Duodenal mucosa (tissue), 2 donors: ENCODE results near the gene CHAC1.
A peak's percentile ranks its signal among the peaks of the same experiment; 100 is the strongest.

Experiments used
- H3K27ac ChIP-seq: one replicate; pipeline ENCODE4 v1.7.0; 2013; ENCODE audit warnings: low read depth, low read length
- H3K27me3 ChIP-seq, 2 donors: one replicate each; pipeline ENCODE4 v1.7.0; 2013; ENCODE audit warnings: low read length in 2 of 2, control low read depth in 1 of 2; ENCODE audit not compliant: insufficient read depth in 2 of 2, control insufficient read depth in 1 of 2
- H3K36me3 ChIP-seq, 2 donors: one replicate each; pipeline ENCODE4 v1.7.0; 2013; ENCODE audit warnings: low read length in 2 of 2, control low read depth in 1 of 2; ENCODE audit not compliant: insufficient read depth in 2 of 2, control insufficient read depth in 1 of 2
- H3K4me1 ChIP-seq, 2 donors: one replicate each; pipeline ENCODE4 v1.7.0; 2013; ENCODE audit warnings: low read length in 2 of 2, control low read depth in 1 of 2; ENCODE audit not compliant: insufficient read depth in 2 of 2, control insufficient read depth in 1 of 2
- H3K4me3 ChIP-seq, 2 donors: one replicate each; pipeline ENCODE4 v1.7.0; 2013; ENCODE audit warnings: low read length in 2 of 2, low read depth in 1 of 2
- H3K9ac ChIP-seq, 2 donors: one replicate each; pipeline ENCODE4 v1.7.0; 2013; ENCODE audit warnings: low read length in 2 of 2, low read depth in 1 of 2
- H3K9me3 ChIP-seq, 2 donors: one replicate each; pipeline ENCODE4 v1.7.0; 2013; ENCODE audit warnings: low read length in 2 of 2, control low read depth in 1 of 2; ENCODE audit not compliant: control insufficient read depth in 1 of 2

The CHAC1 gene

GRCh38 chr15:40923551-40923950 is 29.7 kb upstream of the CHAC1 start:
- peaks cover 13 to 16% of the 10 kb centered on the region in 2 donors for H3K27me3 ChIP-seq
- no peak overlapping the region for H3K27ac ChIP-seq
- H3K9ac ChIP-seq, result no peak overlapping the region
- H3K9me3 ChIP-seq, result no peaks in the 10 kb centered on the region
- H3K4me1 ChIP-seq, result peaks cover 42 to 43% of the 10 kb centered on the region in 2 donors
- no peak overlapping the region for H3K4me3 ChIP-seq
- no peaks in the 10 kb centered on the region for H3K36me3 ChIP-seq

GRCh38 chr15:40925495-40925862 is 27.8 kb upstream of the CHAC1 start:
- H3K9ac ChIP-seq, result no peak overlapping the region
- peaks cover 17 to 24% of the 10 kb centered on the region in 2 donors for H3K27me3 ChIP-seq
- peak overlapping the region; percentile 54 to 60 for H3K4me3 ChIP-seq
- H3K4me1 ChIP-seq, result peaks cover 54 to 61% of the 10 kb centered on the region in 2 donors
- H3K36me3 ChIP-seq, result no peaks in the 10 kb centered on the region
- no peaks in the 10 kb centered on the region for H3K9me3 ChIP-seq
- no peak overlapping the region for H3K27ac ChIP-seq

- Histone ChIP-seq H3K27me3 (peaks cover 17 to 30% of the 10 kb centered on the region in 2 donors), H3K36me3 (no peaks in the 10 kb centered on the region), H3K9ac (peak overlapping the region in 1 of 2 donors; percentile 32), H3K4me3 (peak overlapping the region; percentile 54 to 60), H3K27ac (no peak overlapping the region), H3K9me3 (no peaks in the 10 kb centered on the region), H3K4me1 (peaks cover 59 to 65% of the 10 kb centered on the region in 2 donors)
Observed at GRCh38 chr15:40925863-40926658, 27.2 kb upstream of the CHAC1 start.

DNA sequence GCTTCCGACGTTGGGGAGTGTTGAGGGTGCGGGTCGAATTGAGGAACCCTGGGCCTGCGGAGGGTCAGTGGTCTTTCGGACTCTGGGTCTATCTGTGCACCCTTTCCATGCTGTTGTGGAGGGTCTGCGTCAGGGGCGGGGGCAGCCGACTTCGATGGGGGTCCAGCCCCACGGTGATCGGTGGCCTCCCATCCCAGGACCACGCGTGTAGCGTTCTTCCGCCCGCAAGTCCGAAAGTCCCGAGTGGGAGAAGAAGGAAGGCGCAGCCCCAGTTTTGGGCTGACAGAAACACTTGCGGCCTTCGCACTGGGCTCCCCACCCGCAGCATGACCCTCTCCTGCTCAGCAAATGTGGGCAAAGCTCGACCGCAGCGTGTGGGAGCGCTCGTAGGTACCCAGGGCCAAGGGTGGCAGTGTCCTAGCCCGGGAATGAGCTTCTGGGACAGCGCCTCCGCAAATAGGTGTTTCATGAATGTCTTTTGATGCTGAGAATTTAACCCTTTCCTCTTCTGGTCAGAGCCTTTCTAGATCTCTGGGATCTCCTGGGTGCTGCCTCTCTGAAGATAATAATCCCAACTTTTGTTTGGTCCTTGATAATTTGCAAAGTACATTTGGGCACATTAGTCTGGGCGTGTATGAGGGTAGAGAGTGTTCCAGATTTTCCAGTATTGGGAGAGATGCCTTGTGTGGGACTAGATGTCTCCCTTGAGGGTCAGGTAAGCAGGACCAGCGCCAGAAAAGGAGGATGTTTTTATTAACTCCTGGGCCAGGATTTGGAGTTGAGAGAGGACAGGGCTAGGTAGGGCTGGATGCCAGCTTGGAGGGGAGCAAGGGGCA is 26.4 kb upstream of the CHAC1 start:
- peak overlapping the region; percentile 54 to 60 for H3K4me3 ChIP-seq
- H3K36me3 ChIP-seq, result no peaks in the 10 kb centered on the region
- peaks cover 65 to 73% of the 10 kb centered on the region in 2 donors for H3K4me1 ChIP-seq
- no peak overlapping the region for H3K9ac ChIP-seq
- H3K27me3 ChIP-seq, result peaks cover 17 to 36% of the 10 kb centered on the region in 2 donors
- H3K27ac ChIP-seq, result no peak overlapping the region
- H3K9me3 ChIP-seq, result no peaks in the 10 kb centered on the region

- no peaks in the 10 kb centered on the region for H3K9me3 ChIP-seq
- peak overlapping the region; percentile 54 to 60 for H3K4me3 ChIP-seq
- H3K9ac ChIP-seq, result no peak overlapping the region
- no peaks in the 10 kb centered on the region for H3K36me3 ChIP-seq
- H3K4me1 ChIP-seq, result peaks cover 65 to 77% of the 10 kb centered on the region in 2 donors
- peaks cover 17 to 36% of the 10 kb centered on the region in 2 donors for H3K27me3 ChIP-seq
- H3K27ac ChIP-seq, result no peak overlapping the region
Observed at GRCh38 chr15:40927495-40927872, 25.8 kb upstream of the CHAC1 start.

- Histone ChIP-seq H3K36me3 (no peaks in the 10 kb centered on the region), H3K9ac (peak overlapping the region; percentile 12 to 33), H3K27ac (no peak overlapping the region), H3K4me3 (peak overlapping the region; percentile 60 to 75), H3K27me3 (peaks cover 17 to 36% of the 10 kb centered on the region in 2 donors), H3K4me1 (peaks cover 65 to 77% of the 10 kb centered on the region in 2 donors), H3K9me3 (no peaks in the 10 kb centered on the region)
Observed at GRCh38 chr15:40927873-40928806, 25.1 kb upstream of the CHAC1 start.

DNA sequence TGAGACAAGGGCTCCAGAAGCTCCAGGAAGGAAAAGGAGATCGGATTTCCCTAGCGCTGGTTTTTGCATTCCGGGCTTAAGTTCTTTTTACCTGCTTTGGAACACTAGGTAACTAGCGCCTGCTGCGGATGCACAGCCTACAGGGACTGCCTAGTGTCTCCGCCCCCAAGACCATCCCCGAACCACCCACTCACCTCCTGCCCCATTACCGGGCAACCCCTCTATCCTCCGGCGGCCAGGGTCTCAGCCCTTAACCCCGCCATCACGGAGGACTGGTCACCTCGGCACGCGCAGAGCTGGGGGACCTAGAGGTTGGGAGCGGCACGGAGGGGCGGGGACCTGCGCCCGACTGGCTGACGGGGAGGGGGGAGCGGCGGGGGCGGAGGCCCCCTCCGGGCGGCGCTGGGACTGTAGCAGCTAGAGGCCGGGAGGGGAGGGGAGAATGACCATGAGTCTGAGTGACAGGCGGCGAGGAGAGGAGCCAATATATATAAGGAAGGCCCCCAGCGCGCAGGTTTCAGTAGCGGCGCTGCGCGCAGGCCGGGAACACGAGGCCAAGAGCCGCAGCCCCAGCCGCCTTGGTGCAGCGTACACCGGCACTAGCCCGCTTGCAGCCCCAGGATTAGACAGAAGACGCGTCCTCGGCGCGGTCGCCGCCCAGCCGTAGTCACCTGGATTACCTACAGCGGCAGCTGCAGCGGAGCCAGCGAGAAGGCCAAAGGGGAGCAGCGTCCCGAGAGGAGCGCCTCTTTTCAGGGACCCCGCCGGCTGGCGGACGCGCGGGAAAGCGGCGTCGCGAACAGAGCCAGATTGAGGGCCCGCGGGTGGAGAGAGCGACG is 24.2 kb upstream of the CHAC1 start, which contains the start of gene DLL4:
Gene DLL4 (plus strand): TSS at position 520 of the 839 bp plus-strand sequence. CDS start 329 bp downstream, outside the sequence.
- H3K4me1 ChIP-seq, result peaks cover 69 to 79% of the 10 kb centered on the region in 2 donors
- H3K27ac ChIP-seq, result peak within 1 kb of the TSS; percentile 32
- H3K36me3 ChIP-seq, result no peaks in the 10 kb centered on the region
- H3K9ac ChIP-seq, result peak within 1 kb of the TSS; percentile 33 to 54
- peaks cover 17 to 36% of the 10 kb centered on the region in 2 donors for H3K27me3 ChIP-seq
- H3K4me3 ChIP-seq, result peak within 1 kb of the TSS; percentile 60 to 75
- no peaks in the 10 kb centered on the region for H3K9me3 ChIP-seq

DNA sequence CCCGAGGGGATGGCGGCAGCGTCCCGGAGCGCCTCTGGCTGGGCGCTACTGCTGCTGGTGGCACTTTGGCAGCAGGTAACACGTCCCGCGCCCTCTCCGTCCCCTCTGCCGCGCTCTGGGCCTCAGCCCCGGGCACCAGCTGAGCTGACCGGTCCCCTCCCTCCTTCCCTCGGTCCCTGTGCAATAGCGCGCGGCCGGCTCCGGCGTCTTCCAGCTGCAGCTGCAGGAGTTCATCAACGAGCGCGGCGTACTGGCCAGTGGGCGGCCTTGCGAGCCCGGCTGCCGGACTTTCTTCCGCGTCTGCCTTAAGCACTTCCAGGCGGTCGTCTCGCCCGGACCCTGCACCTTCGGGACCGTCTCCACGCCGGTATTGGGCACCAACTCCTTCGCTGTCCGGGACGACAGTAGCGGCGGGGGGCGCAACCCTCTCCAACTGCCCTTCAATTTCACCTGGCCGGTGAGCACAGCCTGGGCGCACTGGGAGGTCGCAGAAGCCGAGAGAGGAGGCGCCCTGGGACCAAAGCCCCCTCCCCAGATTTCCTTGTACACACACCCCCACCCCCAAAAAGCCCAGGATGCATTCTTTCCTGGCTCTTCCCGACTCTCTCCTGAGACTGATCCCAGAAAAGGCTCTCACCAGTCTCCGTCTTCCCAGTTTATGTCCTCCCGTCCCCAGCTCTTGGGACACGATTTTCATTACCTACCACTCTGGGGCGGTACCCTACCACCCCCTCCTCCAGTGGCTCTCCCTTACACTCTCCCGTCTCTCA is 23.4 kb upstream of the CHAC1 start:
- peak overlapping the region; percentile 32 for H3K27ac ChIP-seq
- peaks cover 69 to 79% of the 10 kb centered on the region in 2 donors for H3K4me1 ChIP-seq
- no peaks in the 10 kb centered on the region for H3K36me3 ChIP-seq
- peak overlapping the region; percentile 25 to 54 for H3K9ac ChIP-seq
- H3K27me3 ChIP-seq, result peaks cover 17 to 36% of the 10 kb centered on the region in 2 donors
- H3K4me3 ChIP-seq, result peak overlapping the region; percentile 60 to 75
- H3K9me3 ChIP-seq, result no peaks in the 10 kb centered on the region
